GM19468 (cell line): ENCODE measurements around the gene SPINK2.

ENCODE experiments used
- ATAC-seq: cut with Tn5 transposase; IDR thresholded peaks from one replicate; pipeline ENCODE4 v1.9.1; 2021; ENCODE audit warnings: mild to moderate bottlenecking, moderate library complexity, moderate number of reproducible peaks; ENCODE audit not compliant: unreplicated experiment; ENCODE audit errors: extremely low read depth

SPINK2 gene

DNA sequence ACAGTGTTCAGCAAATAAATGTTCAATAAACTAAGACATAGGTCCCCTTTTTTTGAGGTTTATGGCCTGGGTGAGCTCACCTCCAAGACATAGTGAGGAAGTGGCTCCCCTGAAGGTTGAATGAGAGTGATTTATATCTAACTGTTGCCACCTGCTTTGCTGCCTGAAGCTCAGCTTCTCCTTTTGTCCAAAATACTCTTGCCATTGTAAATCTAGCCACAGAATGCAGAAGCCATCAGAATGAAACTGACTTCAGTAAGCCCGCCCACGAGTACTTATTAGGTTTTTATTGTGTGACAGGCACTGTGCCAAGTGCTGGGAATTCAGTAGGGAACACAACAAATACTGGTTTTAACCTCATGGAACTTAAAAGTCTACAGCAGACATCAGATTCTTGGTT, 18.0 kb downstream of the SPINK2 start:
- ATAC-seq, result no peak

DNA sequence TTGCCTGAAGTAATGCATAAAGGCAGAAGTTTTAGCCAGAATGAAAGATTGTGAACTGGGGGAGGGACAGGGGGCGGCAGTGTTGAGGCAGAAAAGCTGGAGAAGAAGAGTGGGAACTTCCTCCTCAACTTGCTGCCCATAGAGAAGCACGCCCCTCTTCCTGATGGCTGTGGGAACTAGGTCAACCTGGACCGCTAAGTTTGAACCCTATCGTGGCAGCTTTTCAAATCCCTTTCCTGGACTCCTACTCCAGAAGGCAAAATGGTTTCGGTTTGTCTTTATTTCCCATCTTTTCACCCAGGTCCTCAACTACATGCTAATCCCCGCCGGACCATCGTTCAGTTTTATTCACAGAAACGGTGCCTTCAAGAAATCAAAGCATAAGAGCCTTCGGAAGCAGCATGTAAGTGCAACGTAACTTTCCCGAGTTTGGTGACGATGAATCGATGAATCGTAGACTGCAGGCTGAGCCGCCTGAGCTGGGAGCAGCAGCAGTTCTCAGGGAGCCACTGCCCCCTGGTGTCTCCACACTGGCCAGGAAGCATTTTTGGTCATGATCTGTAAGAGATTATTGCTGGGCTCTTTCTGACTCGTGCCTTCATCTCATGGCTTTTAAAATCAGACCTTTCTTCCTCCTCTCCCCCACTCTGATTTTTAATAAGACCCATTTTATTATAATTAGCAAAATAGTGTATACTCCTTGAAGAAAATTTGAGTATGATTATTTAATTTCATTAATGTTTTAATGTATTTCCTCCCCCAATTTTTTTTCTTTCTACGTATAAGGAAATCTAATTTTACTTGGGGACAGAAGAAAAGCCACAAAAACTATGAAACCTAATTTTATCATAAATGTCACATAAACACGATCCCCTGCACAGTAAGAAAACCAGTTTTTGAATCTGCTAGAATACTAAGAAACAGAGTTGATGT, 21.4 kb downstream of the SPINK2 start:
- peak; percentile 94 for ATAC-seq

DNA sequence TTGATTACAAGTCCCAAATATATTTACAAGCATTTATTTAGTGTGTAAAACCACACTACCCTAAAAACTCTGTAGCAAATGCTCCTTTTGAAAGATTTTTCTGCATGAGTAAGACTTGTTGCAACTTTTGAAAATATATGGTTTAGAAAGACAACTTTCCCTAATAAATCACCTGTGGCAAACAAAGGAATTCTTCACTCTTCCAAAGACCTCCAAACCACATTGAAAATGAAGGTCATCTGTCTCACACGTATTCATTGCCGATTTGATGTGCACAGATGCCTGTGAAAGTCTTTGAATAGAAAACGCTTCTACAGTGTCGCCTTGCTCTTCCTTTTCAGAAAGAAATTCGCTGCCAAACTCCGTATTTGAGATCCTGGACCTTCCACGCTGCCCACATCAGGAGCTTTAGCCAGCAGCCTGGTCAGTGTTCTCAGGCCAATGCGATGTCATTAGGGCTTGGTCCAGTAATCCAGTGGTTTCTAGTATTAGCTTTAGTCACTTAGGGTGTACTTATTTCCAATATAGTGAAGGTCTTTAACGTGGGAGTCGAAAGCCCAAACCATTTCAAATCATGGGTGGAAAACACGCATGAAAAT, 22.2 kb downstream of the SPINK2 start:
- ATAC-seq, result no peak

DNA sequence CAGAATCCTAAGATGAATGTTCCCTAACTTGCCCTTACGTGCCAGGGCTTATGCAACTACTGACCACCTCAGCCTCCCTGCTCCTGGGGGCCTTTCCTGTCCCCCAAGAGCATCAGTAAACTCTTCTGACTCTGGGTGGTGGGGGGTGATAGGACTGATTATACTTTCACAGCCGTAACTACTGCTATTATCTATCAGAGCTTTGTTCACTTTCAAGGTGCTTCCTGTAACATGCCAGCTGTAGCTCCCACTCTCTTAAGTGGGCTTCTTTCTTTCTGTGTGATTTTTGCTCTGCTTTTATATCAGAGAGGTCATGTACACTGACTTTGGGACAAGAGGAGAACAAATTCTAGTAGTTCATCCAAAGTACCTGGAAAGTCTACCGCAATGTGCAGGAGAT, 25.3 kb downstream of the SPINK2 start:
- ATAC-seq, result no peak

DNA sequence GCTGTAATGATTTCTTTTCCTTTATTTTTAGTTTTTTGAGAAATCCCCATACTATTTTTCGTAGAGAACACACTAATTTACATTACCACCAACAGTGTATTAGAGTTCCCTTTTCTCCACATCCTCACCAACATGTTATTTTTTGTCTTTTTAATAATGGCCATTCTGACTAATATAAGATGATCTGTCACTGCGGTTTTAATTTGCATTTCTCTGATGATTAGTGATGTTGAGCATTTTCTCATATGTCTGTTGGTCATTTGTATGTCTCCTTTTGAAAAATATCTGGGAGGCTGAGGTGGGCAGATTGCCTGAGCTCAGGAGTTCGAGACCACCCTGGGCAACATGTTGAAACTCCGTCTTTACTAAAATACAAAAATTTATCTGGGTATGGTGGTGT, 30.2 kb downstream of the SPINK2 start:
- ATAC-seq, result no peak

DNA sequence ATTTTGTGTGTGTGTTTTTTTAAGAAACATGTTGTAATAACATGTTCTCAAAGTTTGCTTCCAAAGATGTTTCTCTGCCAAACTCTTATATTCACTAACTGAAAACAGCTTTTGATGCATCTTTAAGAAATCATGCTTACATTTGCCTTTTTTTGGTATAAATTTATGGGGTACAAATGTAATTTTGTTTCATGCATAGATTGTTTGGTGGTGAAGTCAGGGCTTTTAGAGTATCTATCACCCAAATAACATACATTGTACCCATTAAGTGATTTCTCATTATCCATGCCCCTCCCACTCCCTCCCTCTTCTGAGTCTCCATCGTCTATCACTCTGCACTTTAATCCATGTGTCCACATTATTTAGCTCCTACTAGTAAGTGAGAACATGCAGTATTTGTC, 30.8 kb downstream of the SPINK2 start:
- no peak for ATAC-seq

DNA sequence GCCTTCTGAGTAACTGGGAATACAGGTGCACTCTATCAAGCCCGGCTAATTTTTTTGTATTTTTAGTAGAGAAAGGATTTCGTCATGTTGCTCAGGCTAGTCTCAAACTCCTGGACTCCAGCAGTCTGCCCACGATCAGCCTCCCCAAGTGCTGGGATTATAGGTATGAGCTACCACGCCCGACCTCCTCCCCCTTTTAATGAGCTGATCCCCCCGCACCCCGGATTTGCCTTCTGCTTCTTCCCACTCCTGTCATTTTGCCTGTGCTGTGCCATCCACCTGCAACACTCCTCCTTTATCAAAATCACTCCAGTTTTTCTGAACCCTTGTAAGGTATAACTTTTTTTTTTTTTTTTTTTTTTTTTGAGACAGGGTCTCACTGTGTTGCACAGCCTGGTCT, 33.4 kb downstream of the SPINK2 start:
- no peak for ATAC-seq

DNA sequence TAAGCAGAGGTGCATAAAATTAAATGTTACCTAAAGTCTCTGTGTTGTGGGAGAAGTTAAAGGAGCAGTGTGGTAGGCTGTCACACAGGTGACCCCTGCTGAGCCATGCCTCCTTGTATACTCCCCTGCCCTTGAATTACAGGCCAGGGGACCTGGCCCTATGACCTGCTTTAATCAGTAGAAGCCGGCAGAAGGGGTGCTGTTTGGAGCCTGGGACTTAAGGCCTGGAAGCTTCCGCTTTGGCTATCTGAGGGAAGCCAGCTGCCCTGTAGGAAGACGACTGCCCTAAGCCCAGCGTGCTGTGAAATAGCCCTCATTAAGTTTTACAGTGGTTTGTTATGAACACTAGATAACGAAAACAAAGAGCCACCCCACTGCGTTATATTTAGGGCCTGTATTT, 34.1 kb downstream of the SPINK2 start:
- ATAC-seq, result no peak

DNA sequence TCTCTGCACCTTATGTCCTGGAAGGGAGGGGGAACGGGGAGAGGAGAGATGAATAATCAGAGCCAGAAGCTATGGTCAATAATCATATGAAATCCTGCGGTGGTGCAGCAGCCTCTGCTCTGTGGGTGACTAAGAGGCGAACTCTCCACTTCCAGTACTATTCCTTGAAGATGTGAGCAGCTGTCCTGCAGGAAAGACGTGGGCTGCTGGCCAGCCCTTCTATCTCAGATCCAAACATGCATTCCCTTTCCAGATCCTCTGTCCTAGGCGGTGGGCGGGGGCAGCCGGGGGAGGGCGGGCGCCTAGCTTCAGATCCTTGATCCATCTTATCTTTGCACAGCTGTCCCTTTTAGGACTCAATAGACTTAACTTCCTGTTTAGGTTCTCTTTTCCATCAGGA, 34.5 kb downstream of the SPINK2 start:
- ATAC-seq, result no peak

DNA sequence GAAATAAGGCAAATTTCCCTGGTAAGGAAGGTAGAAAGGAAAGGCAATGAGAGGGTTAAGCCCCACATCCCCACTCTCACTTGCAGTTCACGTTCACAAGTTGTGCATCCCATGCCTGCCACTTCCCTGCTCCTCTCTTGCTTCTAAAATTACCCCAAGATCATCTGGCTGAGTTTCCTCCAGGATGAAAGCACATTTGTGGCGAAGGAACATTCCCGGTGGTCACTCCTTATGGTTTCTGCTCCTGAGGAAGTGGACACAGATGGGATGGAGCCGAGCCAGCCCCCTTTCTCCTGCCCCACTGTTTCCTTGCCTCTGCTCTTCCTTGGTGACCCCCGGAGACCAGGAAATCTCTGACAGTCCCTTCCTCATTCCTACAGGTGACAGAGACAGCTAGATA, 37.5 kb downstream of the SPINK2 start:
- no peak for ATAC-seq

DNA sequence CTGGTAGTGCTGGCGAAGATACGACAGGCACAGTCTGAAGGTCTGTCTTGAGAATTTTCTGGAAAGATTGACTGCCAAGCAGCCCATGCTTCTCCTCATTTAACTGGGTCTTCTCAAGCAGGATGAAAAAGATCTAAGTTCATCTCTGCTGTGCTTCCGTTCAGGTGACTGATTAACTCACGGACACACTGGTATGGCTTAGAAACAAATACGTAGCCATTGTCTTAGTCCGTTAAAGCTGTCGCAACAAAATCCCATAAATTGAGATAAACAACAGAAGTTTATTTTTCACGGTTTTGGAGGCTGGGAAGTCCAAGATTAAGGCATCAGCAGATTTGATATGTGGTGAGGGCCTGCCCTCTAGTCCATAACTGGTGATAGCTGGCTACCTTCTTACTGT, 39.5 kb downstream of the SPINK2 start:
- ATAC-seq, result no peak

DNA sequence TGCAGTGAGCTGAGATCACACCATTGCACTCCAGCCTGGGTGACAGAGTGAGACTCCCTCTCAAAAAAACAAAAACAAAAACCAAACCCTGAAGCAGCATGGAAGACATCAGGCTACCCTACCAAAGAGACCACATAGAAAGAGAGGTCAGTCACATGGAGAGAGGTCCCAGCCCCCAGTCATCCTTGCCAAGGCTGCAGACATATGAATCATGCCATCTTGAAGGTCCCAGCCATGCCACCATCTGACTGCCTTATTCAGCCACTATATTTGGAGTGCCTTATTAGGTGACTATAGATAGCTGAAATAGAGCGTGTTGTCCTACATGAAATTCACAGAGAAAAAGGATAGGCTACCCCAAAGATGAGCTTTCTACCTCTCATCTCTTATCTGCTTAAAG, 48.2 kb downstream of the SPINK2 start:
- ATAC-seq, result no peak

DNA sequence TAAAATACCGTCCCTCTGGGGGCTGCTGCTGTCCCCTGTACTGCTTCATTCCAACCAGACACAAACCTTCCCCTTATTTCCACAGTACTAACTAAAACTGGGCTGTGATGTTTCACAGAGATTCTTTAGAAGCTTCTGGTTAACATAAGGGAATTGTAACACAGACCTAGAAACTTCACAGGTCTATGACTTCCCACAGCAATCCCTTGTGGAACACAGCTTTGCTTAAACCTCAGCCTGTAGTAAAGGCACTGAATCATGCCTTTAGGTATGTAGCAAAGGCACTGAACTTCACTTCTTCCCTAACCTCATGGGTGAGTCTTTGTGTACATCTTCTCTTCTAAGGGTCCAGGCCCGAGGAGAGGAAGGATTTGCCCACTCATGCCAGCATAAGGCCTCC, 49.4 kb downstream of the SPINK2 start:
- ATAC-seq, result no peak

DNA sequence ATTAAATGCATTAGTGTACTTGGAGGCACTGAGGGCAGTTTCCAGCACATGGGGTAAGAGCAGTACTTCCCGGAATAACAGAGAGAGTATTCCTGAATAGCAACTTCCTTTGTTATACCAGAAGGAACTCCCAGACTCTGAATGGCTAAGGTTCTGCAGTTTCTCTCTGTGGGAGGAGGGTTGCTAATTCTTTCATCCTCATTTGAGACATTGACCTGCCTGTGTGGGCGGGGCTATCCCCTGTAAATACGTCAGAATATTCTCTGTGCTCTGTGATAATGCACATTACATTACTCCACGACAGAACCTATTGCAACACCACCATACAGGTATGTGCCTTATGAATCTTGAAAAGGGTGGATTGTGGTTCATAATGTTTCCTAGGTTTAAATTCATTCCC, 52.7 kb downstream of the SPINK2 start:
- ATAC-seq, result no peak

DNA sequence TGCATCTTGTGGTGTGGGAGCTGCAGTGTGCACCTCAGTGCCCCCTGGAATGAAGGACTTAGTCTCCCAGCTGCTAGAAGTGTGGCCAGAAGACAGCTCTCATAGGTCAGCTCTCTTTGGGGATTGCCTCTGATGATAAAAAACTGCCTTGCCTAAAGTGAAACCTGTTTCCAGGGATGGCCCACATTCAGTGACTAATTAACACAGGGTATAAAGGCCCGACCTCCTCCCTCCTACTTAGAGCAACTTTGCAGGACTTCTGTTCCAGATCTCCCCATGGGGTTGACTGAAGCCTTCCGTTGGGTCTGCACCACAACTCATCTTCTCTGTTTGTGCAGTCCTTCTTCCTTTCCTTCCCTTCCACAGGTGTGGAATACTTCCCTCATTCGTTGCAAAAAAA, 53.2 kb downstream of the SPINK2 start:
- no peak for ATAC-seq

DNA sequence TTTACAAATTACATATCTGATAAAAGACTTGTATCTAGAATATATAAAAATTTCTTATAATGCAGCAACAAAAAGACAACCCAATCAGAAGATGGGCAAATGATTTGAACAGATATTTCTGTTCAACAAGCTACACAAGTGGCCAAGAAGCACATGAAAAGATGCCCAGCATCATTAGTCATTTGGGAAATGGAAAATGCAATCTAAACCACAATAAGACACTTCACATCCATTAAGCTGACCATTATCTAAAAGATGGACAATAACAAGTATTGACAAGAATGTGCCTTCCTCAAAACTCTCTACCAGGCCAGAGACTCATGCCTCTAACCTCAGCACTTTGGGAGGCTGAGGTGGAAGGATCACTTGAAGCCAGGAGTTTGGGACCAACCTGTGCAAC, 53.9 kb downstream of the SPINK2 start:
- ATAC-seq, result no peak

DNA sequence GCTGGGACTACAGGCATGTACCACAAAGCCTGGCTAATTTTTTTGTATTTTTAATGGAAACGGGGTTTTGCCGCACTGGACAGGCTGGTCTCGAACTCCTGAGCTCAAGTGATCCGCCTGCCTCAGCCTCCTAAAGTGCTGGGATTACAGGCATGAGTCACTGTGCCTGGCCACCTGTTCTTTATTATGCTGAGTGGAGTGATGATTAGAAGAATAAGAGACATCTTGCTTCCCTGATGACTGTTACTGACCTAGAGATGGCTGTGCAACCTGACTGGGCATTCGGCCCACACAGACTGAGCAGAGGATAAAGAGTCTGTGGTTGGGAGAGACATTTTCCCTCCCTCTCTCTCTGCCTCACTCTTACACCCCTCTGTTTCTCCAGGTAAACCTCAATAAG, 56.7 kb downstream of the SPINK2 start:
- no peak for ATAC-seq

DNA sequence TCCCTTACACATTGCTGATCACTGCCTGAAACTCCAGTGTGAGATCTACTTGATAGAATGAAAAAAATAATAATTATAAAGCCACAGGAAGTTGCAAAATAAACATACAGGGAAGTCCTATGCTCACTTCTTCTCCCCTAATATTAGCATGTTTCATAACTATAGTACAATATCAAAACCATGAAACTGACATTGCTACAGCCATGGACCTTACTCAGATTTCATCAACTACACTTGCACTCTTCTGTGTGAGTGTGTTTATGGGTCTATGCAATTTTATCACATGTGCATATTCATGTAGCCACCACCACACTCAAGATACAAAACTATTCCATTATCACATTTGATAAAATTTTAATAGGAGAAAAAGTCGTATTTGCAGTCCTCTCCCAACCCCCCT, 57.3 kb downstream of the SPINK2 start:
- no peak for ATAC-seq

DNA sequence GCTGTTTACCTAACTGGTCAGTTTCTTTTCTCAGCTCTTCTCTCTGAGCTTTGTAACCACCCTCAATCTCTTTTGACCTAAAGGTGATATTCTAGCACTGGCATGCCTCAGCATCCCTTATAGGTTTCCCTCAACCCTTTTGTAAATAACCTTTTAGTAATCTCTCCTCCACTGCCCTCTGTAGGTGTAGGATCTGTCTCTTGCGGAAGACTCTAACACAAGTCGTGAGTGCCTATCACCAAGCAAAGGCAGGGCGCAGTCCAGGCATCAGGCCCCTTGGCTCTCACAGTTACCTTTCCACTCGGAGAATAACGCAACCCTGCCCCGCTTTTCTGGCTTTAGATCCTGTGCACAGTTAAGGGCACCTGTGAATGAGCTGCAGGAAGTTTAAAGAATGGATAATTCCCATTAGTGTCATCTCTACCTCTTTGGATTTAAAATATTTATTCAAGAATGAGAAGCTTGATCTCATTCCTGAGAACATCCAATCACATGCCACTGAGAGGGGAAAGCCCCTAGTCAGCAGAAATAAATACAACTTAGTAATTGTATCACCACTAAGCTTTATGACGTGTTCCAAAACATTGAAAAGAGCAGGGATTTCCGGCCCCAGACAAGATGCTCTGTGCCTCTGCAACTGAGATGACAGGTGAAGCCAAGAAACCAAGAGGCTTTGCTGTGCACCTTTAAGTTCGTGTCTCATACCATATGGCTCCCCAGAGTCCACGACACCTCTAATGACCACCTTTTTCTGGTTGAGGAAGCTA, 58.8 kb downstream of the SPINK2 start:
- ATAC-seq, result no peak

DNA sequence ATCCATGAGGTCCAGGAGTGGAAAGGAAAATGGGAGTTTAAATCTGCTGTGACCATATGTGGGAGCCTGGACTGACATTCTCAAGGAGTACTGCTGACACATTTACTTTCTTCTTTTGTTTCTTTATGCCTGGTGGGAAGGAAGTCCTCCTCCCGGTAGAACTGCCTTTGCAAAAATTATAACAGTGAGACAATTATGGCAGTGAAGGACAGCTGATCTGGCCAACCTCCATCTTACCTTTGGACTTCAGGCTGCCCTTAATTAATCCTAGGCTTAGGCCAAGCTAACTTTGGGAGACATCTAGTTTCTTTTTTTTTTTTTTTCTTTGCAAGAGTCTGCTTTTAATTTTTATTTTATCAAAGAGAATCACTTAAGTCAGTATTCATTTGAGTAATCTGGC, 61.3 kb downstream of the SPINK2 start:
- no peak for ATAC-seq
